ENCODE measurements around the gene TMCO2.

The TMCO2 gene

GRCh38 chr1:40244138-40244744 lies 3.5 kb upstream of the TMCO2 start:
- no peak for DNase-seq (ENCODE audit: extremely low read depth, low read depth)
- TF ChIP-seq, protein P1, sequence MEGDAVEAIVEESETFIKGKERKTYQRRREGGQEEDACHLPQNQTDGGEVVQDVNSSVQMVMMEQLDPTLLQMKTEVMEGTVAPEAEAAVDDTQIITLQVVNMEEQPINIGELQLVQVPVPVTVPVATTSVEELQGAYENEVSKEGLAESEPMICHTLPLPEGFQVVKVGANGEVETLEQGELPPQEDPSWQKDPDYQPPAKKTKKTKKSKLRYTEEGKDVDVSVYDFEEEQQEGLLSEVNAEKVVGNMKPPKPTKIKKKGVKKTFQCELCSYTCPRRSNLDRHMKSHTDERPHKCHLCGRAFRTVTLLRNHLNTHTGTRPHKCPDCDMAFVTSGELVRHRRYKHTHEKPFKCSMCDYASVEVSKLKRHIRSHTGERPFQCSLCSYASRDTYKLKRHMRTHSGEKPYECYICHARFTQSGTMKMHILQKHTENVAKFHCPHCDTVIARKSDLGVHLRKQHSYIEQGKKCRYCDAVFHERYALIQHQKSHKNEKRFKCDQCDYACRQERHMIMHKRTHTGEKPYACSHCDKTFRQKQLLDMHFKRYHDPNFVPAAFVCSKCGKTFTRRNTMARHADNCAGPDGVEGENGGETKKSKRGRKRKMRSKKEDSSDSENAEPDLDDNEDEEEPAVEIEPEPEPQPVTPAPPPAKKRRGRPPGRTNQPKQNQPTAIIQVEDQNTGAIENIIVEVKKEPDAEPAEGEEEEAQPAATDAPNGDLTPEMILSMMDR (IDR thresholded peaks at IDR 0.05; ENCODE audit: low read depth, low read length, missing control alignments), result no peak

DNA sequence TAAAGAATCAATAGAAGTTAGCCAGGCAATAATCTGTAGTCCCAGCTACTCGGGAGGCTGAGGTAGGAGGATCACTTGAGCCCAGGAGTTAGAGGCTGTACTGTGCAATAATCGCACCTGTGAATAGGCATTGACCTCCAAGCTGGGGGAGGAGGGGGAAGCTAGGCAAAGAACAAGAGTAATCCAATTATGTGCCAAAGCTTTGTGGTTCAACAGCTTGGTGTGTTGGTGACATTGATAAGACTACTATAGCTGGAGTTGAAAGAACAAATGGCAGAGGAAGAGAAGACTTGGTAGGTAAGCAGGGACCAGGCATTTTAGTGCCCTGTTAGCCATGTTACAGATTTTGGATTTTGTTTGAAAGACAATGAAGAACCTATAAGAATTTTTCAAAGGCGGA lies 2.1 kb upstream of the TMCO2 start:
- TF ChIP-seq, protein P1 (IDR thresholded peaks at IDR 0.05; ENCODE audit: low read depth, low read length, missing control alignments), result no peak
- no peak for DNase-seq (ENCODE audit: extremely low read depth, low read depth)
- H3K4me3 ChIP-seq (replicated peaks; ENCODE audit: low read depth, low read length), result no peak overlapping the region

More at GRCh38 chr1:40244138-40244744, 3.5 kb upstream of the TMCO2 start:
- H3K4me3 ChIP-seq (replicated peaks; ENCODE audit: low read depth, low read length), result no peak overlapping the region

DNA sequence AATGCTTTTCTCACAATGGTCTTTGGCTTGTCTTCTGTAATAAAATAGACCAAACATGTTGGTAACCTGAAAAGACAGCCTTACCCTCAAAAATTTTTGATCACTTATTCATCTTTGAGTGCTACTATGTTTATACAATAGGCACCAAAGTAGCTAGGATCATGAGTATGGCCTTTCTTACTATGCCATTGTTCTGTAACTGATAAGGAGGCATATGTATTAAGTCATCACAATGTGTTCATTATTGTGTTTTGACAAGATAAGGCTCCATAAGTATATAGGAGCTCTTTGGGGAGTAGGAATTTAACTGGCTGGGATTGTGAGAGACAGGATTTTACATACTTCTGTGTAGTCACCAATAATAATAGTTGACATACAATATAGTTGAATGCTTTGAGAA lies 675 bp downstream of the TMCO2 start:
- TF ChIP-seq, protein P1 (IDR thresholded peaks at IDR 0.05; ENCODE audit: low read depth, low read length, missing control alignments), result no peak
- H3K4me3 ChIP-seq (replicated peaks; ENCODE audit: low read depth, low read length), result no peak overlapping the region
- no peak for DNase-seq (ENCODE audit: extremely low read depth, low read depth)

DNA sequence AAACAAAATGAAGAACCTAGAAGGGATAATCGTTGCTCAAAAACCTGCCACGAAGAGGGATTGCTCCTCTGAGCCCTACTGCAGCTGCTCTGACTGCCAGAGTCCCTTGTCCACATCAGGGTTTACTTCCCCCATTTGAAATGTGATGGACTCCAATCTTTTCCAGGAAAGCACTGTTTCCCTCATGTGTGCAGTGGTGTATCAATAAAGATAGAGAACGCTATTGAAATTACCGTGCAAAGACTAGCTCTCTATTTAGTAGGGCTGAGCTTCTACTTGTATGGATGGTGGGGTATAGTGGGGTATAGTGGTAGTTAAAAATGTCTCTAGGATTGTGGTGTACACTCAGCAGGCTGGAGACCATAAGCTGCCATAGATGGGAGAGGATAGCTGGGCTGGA lies 3.7 kb downstream of the TMCO2 start:
- TF ChIP-seq, protein P1 (IDR thresholded peaks at IDR 0.05; ENCODE audit: low read depth, low read length, missing control alignments), result no peak
- no peak overlapping the region for H3K4me3 ChIP-seq (replicated peaks; ENCODE audit: low read depth, low read length)
- DNase-seq (ENCODE audit: extremely low read depth, low read depth), result no peak

- no peak for DNase-seq (ENCODE audit: extremely low read depth, low read depth)
- TF ChIP-seq, protein P1 (IDR thresholded peaks at IDR 0.05; ENCODE audit: low read depth, low read length, missing control alignments), result no peak
- no peak overlapping the region for H3K4me3 ChIP-seq (replicated peaks; ENCODE audit: low read depth, low read length)
Measured at GRCh38 chr1:40252601-40253000, 4.9 kb downstream of the TMCO2 start.

- TF ChIP-seq, protein P1 (IDR thresholded peaks at IDR 0.05; ENCODE audit: low read depth, low read length, missing control alignments), result no peak
- no peak overlapping the region for H3K4me3 ChIP-seq (replicated peaks; ENCODE audit: low read depth, low read length)
- no peak for DNase-seq (ENCODE audit: extremely low read depth, low read depth)
Measured at GRCh38 chr1:40255231-40255630, 7.5 kb downstream of the TMCO2 start.
